GM18909 (cell line): ENCODE measurements around the gene PRORP.
"Not testable (repeated sequence)": the region's sequence is repeated elsewhere in the genome, so short reads cannot be mapped to it uniquely, and the experiment has no call there.

ENCODE experiments used
- ATAC-seq: cut with Tn5 transposase; IDR thresholded peaks from one replicate; pipeline ENCODE4 v1.9.1; 2021; ENCODE audit warnings: mild to moderate bottlenecking; ENCODE audit not compliant: unreplicated experiment, poor library complexity

PRORP gene

GRCh38 chr14:35134329-35135123 lies 12.2 kb downstream of the PRORP start:
- no peak for ATAC-seq

- ATAC-seq, result no peak
Observed at GRCh38 chr14:35138585-35138984, 16.2 kb downstream of the PRORP start.

GRCh38 chr14:35140718-35141581 lies 18.6 kb downstream of the PRORP start:
- ATAC-seq, result no peak

- no peak for ATAC-seq
Observed at GRCh38 chr14:35144029-35144428, 21.7 kb downstream of the PRORP start.

- no peak for ATAC-seq
Observed at GRCh38 chr14:35146711-35147149, 24.4 kb downstream of the PRORP start.

GRCh38 chr14:35147186-35147585 lies 24.8 kb downstream of the PRORP start:
- no peak for ATAC-seq

GRCh38 chr14:35147711-35148110 lies 25.4 kb downstream of the PRORP start:
- ATAC-seq, result no peak

GRCh38 chr14:35149239-35149638 lies 26.9 kb downstream of the PRORP start:
- ATAC-seq, result no peak

- ATAC-seq, result not testable (repeated sequence)
Observed at GRCh38 chr14:35152531-35152930, 30.2 kb downstream of the PRORP start.

GRCh38 chr14:35154016-35154415 lies 31.7 kb downstream of the PRORP start:
- no peak for ATAC-seq

GRCh38 chr14:35155962-35156361 lies 33.6 kb downstream of the PRORP start:
- ATAC-seq, result no peak

- no peak for ATAC-seq
Observed at GRCh38 chr14:35158491-35158890, 36.1 kb downstream of the PRORP start.

- no peak for ATAC-seq
Observed at GRCh38 chr14:35158951-35159653, 36.8 kb downstream of the PRORP start.

- no peak for ATAC-seq
Observed at GRCh38 chr14:35159742-35160409, 37.5 kb downstream of the PRORP start.

GRCh38 chr14:35161231-35161630 lies 38.9 kb downstream of the PRORP start:
- no peak for ATAC-seq

GRCh38 chr14:35163384-35163783 lies 41.0 kb downstream of the PRORP start:
- no peak for ATAC-seq

GRCh38 chr14:35164849-35165248 lies 42.5 kb downstream of the PRORP start:
- no peak for ATAC-seq

GRCh38 chr14:35167496-35167895 lies 45.1 kb downstream of the PRORP start:
- ATAC-seq, result no peak
